Ovary (tissue), 3 donors: ENCODE data around the gene EBF4.

Experiments used
- EP300 ChIP-seq: sonication (generic); formaldehyde crosslinking; IDR thresholded peaks from one replicate; pipeline ENCODE4 v1.6.1; 2017; ENCODE audit warnings: antibody characterized with exemption
- POLR2A ChIP-seq: fragments of 450-650 bp; IDR thresholded peaks from one replicate; pipeline ENCODE4 v1.6.1; 2017; ENCODE audit warnings: antibody characterized with exemption, mild to moderate bottlenecking, moderate library complexity
- TF ChIP-seq, protein P1 (sequence below), 3 donors: fragments of 450-650 bp in 2 of 3; fragments of 200-600 bp in 1 of 3; IDR thresholded peaks; one replicate each; pipeline versions ENCODE4 v1.5.1 to v1.8.0; 2016 to 2022; ENCODE audit warnings: antibody characterized with exemption in 3 of 3, mild to moderate bottlenecking in 1 of 3
- donor health status: DM: no; HTN: no; CAD: no.

DNA sequence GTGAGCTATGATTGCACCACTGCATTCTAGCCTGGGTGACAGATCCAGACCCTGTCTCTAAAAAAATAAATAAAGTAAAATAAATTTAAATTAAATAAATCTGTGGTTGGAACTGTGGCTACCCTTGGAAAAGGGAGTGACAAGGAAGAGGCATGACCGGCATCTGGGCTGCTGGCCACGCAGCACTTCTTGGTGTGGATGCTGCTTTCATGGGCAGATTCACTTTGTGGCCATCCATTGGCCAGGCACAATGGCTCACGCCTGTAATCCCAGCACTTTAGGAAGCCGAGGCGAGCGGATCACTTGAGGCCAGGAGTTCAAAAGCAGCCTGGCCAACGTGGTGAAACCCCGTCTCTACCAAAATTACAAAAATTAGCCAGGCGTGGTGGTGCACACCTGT lies 16.1 kb downstream of the EBF4 start:
- TF ChIP-seq, protein P1, sequence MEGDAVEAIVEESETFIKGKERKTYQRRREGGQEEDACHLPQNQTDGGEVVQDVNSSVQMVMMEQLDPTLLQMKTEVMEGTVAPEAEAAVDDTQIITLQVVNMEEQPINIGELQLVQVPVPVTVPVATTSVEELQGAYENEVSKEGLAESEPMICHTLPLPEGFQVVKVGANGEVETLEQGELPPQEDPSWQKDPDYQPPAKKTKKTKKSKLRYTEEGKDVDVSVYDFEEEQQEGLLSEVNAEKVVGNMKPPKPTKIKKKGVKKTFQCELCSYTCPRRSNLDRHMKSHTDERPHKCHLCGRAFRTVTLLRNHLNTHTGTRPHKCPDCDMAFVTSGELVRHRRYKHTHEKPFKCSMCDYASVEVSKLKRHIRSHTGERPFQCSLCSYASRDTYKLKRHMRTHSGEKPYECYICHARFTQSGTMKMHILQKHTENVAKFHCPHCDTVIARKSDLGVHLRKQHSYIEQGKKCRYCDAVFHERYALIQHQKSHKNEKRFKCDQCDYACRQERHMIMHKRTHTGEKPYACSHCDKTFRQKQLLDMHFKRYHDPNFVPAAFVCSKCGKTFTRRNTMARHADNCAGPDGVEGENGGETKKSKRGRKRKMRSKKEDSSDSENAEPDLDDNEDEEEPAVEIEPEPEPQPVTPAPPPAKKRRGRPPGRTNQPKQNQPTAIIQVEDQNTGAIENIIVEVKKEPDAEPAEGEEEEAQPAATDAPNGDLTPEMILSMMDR (IDR thresholded peaks at IDR 0.05) = no peak
- TF ChIP-seq POLR2A = no peak
- TF ChIP-seq EP300 = no peak
